Measurements from ENCODE around the gene MARCKSL1. TPM values are rescaled to one million over a fixed set of nuclear protein-coding genes. Genes with fewer than 3 reads are reported as not detected.

Gene MARCKSL1
- total RNA-seq, 1 experiment from 2014 or later, result 457 TPM

DNA sequence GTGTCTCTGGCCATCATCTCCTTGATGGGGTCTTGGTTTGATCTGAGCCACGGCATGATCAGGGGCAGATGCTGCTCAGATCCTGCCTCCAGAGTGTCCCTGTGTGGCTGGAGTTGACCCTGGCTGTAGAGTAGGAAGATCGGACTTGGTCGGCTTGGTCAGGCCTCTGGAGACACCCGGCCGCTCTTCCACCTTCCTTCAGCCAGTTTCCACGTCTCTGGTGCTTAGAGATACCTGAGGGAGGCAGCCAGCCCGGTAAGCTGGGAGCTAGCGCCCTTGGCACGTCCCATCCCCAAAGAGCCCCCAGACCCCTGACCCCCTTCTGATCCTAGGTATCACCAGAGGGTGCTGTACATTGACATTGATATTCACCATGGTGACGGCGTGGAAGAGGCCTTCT, 8.8 kb downstream of the MARCKSL1 start:
- H4K20me1 ChIP-seq (ENCODE audit: control insufficient read depth, insufficient read depth, insufficient read length), result no peaks in the 10 kb centered on the region
- WGBS (ENCODE audit: extremely low coverage, insufficient read length, low lambda C conversion rate), result no CpG with 5 or more reads among the region's 11 CpGs
- H3K4me2 ChIP-seq (ENCODE audit: insufficient read depth, insufficient read length, low read length), result no peak overlapping the region
- H3K79me1 ChIP-seq (ENCODE audit: insufficient read depth, low read depth, low read length, poor library complexity, severe bottlenecking), result no peaks in the 10 kb centered on the region
- no peak for DNase-seq
- no peak overlapping the region for H4K5ac ChIP-seq (ENCODE audit: insufficient read length, low read depth, low read length)
- H3K4ac ChIP-seq (ENCODE audit: low read depth, low read length), result no peak overlapping the region
- Mint-ChIP-seq H3K4me3 (no peak overlapping the region), H3K36me3 (ENCODE audit: insufficient read depth in 1 of 3, low read depth in 3 of 3) (peaks cover 31 to 76% (median 64%) of the 10 kb centered on the region in 3 experiments), H3K27ac (no peak overlapping the region), H3K4me1 (peaks cover 4 to 8% of the 10 kb centered on the region in 2 experiments), H3K9me3 (no peaks in the 10 kb centered on the region), H3K27me3 (ENCODE audit: low read depth) (no peaks in the 10 kb centered on the region)
- H4K8ac ChIP-seq (replicated peaks; ENCODE audit: insufficient read length, low read depth, low read length), result no peak overlapping the region
- H3T11ph ChIP-seq (ENCODE audit: low read length), result no peak overlapping the region
- no peaks in the 10 kb centered on the region for H3K9me3 ChIP-seq (ENCODE audit: control insufficient read depth, low read depth, low read length)
- no peak overlapping the region for H3K23ac ChIP-seq (ENCODE audit: insufficient read length, low read depth, low read length)
- H2AFZ ChIP-seq (ENCODE audit: low read length), result no peak overlapping the region
- no peak overlapping the region for H3K27ac ChIP-seq (ENCODE audit: insufficient read length, low read depth, low read length)
- no peak overlapping the region for H2AK5ac ChIP-seq (ENCODE audit: insufficient read length, low read length)
- H3K4me1 ChIP-seq (ENCODE audit: insufficient read depth, low read length), result no peaks in the 10 kb centered on the region
- no peak overlapping the region for H2BK15ac ChIP-seq (ENCODE audit: low read depth, low read length)
- no peak overlapping the region for H3K18ac ChIP-seq (ENCODE audit: insufficient read length, low read depth, low read length)
- no peaks in the 10 kb centered on the region for H3K79me2 ChIP-seq (ENCODE audit: insufficient read depth, low read length)
- no peak overlapping the region for H3K56ac ChIP-seq (ENCODE audit: insufficient read length, low read depth, low read length)
- H3K9ac ChIP-seq (ENCODE audit: extremely low read depth, insufficient read length, low read length), result no peak overlapping the region
- H4K91ac ChIP-seq (ENCODE audit: insufficient read length, low read depth, low read length), result no peak overlapping the region
- no peaks in the 10 kb centered on the region for H3K23me2 ChIP-seq (ENCODE audit: insufficient read length, low read depth, low read length, poor library complexity, severe bottlenecking)
- H2BK120ac ChIP-seq (ENCODE audit: low read depth, low read length, poor library complexity, severe bottlenecking), result no peak overlapping the region
- H2BK20ac ChIP-seq (ENCODE audit: low read depth, low read length, poor library complexity, severe bottlenecking), result no peak overlapping the region
- TF ChIP-seq, protein P1, sequence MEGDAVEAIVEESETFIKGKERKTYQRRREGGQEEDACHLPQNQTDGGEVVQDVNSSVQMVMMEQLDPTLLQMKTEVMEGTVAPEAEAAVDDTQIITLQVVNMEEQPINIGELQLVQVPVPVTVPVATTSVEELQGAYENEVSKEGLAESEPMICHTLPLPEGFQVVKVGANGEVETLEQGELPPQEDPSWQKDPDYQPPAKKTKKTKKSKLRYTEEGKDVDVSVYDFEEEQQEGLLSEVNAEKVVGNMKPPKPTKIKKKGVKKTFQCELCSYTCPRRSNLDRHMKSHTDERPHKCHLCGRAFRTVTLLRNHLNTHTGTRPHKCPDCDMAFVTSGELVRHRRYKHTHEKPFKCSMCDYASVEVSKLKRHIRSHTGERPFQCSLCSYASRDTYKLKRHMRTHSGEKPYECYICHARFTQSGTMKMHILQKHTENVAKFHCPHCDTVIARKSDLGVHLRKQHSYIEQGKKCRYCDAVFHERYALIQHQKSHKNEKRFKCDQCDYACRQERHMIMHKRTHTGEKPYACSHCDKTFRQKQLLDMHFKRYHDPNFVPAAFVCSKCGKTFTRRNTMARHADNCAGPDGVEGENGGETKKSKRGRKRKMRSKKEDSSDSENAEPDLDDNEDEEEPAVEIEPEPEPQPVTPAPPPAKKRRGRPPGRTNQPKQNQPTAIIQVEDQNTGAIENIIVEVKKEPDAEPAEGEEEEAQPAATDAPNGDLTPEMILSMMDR (conservative IDR thresholded peaks at IDR 0.05), result no peak
- H2BK12ac ChIP-seq (ENCODE audit: insufficient read length, low read depth, low read length), result no peak overlapping the region
- no peak overlapping the region for H3K14ac ChIP-seq (ENCODE audit: insufficient read depth, low read length)
- no peak overlapping the region for H2BK5ac ChIP-seq (ENCODE audit: insufficient read length, low read length)
- H3K27me3 ChIP-seq (ENCODE audit: insufficient read depth, low read length), result no peaks in the 10 kb centered on the region

All from H9 (cell line).